Panc1 (cell line): ENCODE results near the gene PFDN4. TPM values are rescaled to one million over a fixed set of nuclear protein-coding genes. Genes with fewer than 3 reads are reported as not detected.

Experiments
- ATAC-seq: fragments of 200-7000 bp; cut with Tn5 transposase; 2 replicates; pipeline ENCODE4 v1.9.1; 2020; ENCODE audit warnings: mild to moderate bottlenecking, moderate library complexity
- BruUV-seq: library from RNA; stranded (reverse); fragments of 400-500 nt; replicated peaks from 2 replicates; lab custom pipeline; 2021; lab: Mats Ljungman, UMichigan
- CTCF ChIA-PET: fragments of 300-600 bp; sonication (Branson Sonifier 250); formaldehyde crosslinking; loops from one replicate; lab custom pipeline; 2022; ENCODE audit warnings: antibody characterized with exemption; lab: Charles Lee
- POLR2A ChIA-PET: fragments of 300-600 bp; sonication (Branson Sonifier 250); formaldehyde crosslinking; loops from one replicate; lab custom pipeline; 2022; ENCODE audit warnings: antibody characterized with exemption; lab: Charles Lee
- DNase-seq: peaks from one replicate; pipeline ENCODE4 v3.0.0-alpha.2; 2010; ENCODE audit warnings: low read depth, low spot score
- H3K27ac ChIP-seq: 2 replicates; pipeline ENCODE4 v1.5.1; 2011; ENCODE audit warnings: mild to moderate bottlenecking, low read length, inconsistent platforms
- H3K27me3 ChIP-seq: fragments of 200-500 bp; sonication (Bioruptor generic); 2 replicates; pipeline ENCODE4 v1.6.0; 2014; ENCODE audit warnings: low read length, inconsistent platforms; ENCODE audit not compliant: control insufficient read depth, insufficient read depth
- H3K36me3 ChIP-seq: fragments of 200-500 bp; sonication (Bioruptor generic); 2 replicates; pipeline ENCODE4 v1.5.1; 2014; ENCODE audit warnings: inconsistent platforms, mild to moderate bottlenecking, low read length, moderate library complexity; ENCODE audit not compliant: control insufficient read depth, insufficient read depth
- H3K4me1 ChIP-seq: 2 replicates; pipeline ENCODE4 v1.5.1; 2011; ENCODE audit warnings: inconsistent platforms, mild to moderate bottlenecking, low read length, moderate library complexity; ENCODE audit not compliant: control insufficient read depth, insufficient read depth
- H3K4me3 ChIP-seq, 2 experiments: 2 replicates each; pipeline ENCODE4 v1.5.1; 2011 to 2012; ENCODE audit warnings: low read depth in 2 of 2, low read length in 2 of 2, mild to moderate bottlenecking in 2 of 2, inconsistent platforms in 1 of 2, moderate library complexity in 1 of 2
- H3K9me3 ChIP-seq: fragments of 200-500 bp; sonication (Bioruptor generic); 2 replicates; pipeline ENCODE4 v1.5.1; 2014; ENCODE audit warnings: low read depth, mild to moderate bottlenecking, inconsistent platforms, low read length, moderate library complexity; ENCODE audit not compliant: control insufficient read depth, insufficient read depth
- CTCF ChIP-seq: fragments of 450-650 bp; IDR thresholded peaks from 2 replicates; pipeline ENCODE4 v1.5.1; 2017; ENCODE audit warnings: mild to moderate bottlenecking
- POLR2AphosphoS5 ChIP-seq: IDR thresholded peaks from 2 replicates; pipeline ENCODE4 v1.6.1; 2012; ENCODE audit warnings: mild to moderate bottlenecking, low read depth, low read length, moderate library complexity
- REST ChIP-seq, 2 experiments: IDR thresholded peaks; 2 replicates each; pipeline ENCODE4 v1.6.1; 2011 to 2012; ENCODE audit warnings: low read depth in 2 of 2, control low read depth in 1 of 2, low read length in 1 of 2, mild to moderate bottlenecking in 1 of 2, moderate library complexity in 1 of 2; ENCODE audit not compliant: insufficient read depth in 1 of 2
- SIN3A ChIP-seq: IDR thresholded peaks from 2 replicates; pipeline ENCODE4 v1.6.1; 2012; ENCODE audit warnings: low read depth, mild to moderate bottlenecking, low read length, moderate library complexity, borderline replicate concordance; ENCODE audit not compliant: insufficient read depth
- TCF7L2 ChIP-seq: IDR thresholded peaks from 2 replicates; pipeline ENCODE4 v1.6.1; 2011; ENCODE audit warnings: mild to moderate bottlenecking, low read depth, low read length, inconsistent platforms
- in situ Hi-C: cut with HindIII; loops from 2 replicates; pipeline ENCODE4 v1.10.0; 2016; ENCODE audit warnings: low sequenced_read_pairs, low pct_unique_long_range_greater_than_20kb
- intact Hi-C: fragments of 100-400 bp; cut with micrococcal nuclease; formaldehyde crosslinking; loops from one replicate; pipeline ENCODE4 v1.10.0; 2022; ENCODE audit not compliant: unreplicated experiment
- total RNA-seq: library from RNA; stranded (reverse); gene quantifications from one replicate; pipeline ENCODE4 v1.2.1, GENCODE V29; 2021; ENCODE audit not compliant: unreplicated experiment

Gene PFDN4
- total RNA-seq, 1 experiment from 2014 or later: 48.2 TPM

- ChIA-PET POLR2A (no interaction called here), CTCF (no interaction called here)
- DNase-seq: no peak
- Histone ChIP-seq H3K9me3 (no peaks in the 10 kb centered on the region), H3K4me1 (peaks cover 9% of the 10 kb centered on the region), H3K36me3 (no peaks in the 10 kb centered on the region), H3K27me3 (peaks cover 7% of the 10 kb centered on the region), H3K4me3 (no peak overlapping the region), H3K27ac (no peak overlapping the region)
- intact Hi-C loops: no loop called here
- no peak for ATAC-seq
- in situ Hi-C loops: no loop called here
- no TSS peak for BruUV-seq
- TF ChIP-seq SIN3A: no peak
- no peak for TF ChIP-seq CTCF
- no peak for TF ChIP-seq REST (IDR thresholded peaks at IDR 0.05; ENCODE audit: insufficient read depth in 1 of 2, low read depth in 2 of 2, low read length in 1 of 2)
- TF ChIP-seq POLR2AphosphoS5: no peak
- no peak for TF ChIP-seq TCF7L2
Observed at GRCh38 chr20:54176610-54177009, 31.3 kb upstream of the PFDN4 start.

- BruUV-seq: no TSS peak
- ChIA-PET POLR2A (no interaction called here), CTCF (no interaction called here)
- peaks cover 3% of the 10 kb centered on the region for H3K27me3 ChIP-seq
- ATAC-seq (no peak), DNase-seq (no peak)
- in situ Hi-C loops: no loop called here
- intact Hi-C loops: no loop called here
- no peaks in the 10 kb centered on the region for H3K9me3 ChIP-seq
- no peaks in the 10 kb centered on the region for H3K36me3 ChIP-seq
- no peak overlapping the region for H3K4me3 ChIP-seq
- peaks cover 7% of the 10 kb centered on the region for H3K4me1 ChIP-seq
- H3K27ac ChIP-seq: no peak overlapping the region
- TF ChIP-seq TCF7L2: no peak
- no peak for TF ChIP-seq CTCF
- no peak for TF ChIP-seq REST (IDR thresholded peaks at IDR 0.05; ENCODE audit: insufficient read depth in 1 of 2, low read depth in 2 of 2, low read length in 1 of 2)
- TF ChIP-seq POLR2AphosphoS5: no peak
- TF ChIP-seq SIN3A: no peak
Observed at GRCh38 chr20:54177378-54177777, 30.5 kb upstream of the PFDN4 start.
